NCI-H1092 (cell line): Measurements from ENCODE around the gene SLC6A18.
"Not testable (repeated sequence)": the region's sequence is repeated elsewhere in the genome, so short reads cannot be mapped to it uniquely, and the experiment has no call there.

Experiments used
- DNase-seq: peaks from one replicate; lab custom pipeline; 2025; lab: John Stamatoyannopoulos, UW

Gene SLC6A18

GRCh38 chr5:1215320-1216096 lies 9.7 kb upstream of the SLC6A18 start:
- no peak for DNase-seq

- DNase-seq = no peak
These were observed 8.8 kb upstream of the SLC6A18 start for GRCh38 chr5:1216211-1216917.

GRCh38 chr5:1216918-1217295 lies 8.3 kb upstream of the SLC6A18 start:
- DNase-seq = no peak

- DNase-seq = no peak
These were observed 7.5 kb upstream of the SLC6A18 start for GRCh38 chr5:1217596-1218206.

- no peak for DNase-seq
These were observed 6.7 kb upstream of the SLC6A18 start for GRCh38 chr5:1218351-1219080.

GRCh38 chr5:1219098-1219767 lies 5.9 kb upstream of the SLC6A18 start:
- DNase-seq = no peak

GRCh38 chr5:1219768-1220100 lies 5.4 kb upstream of the SLC6A18 start:
- DNase-seq = no peak

GRCh38 chr5:1220351-1220750 lies 4.8 kb upstream of the SLC6A18 start:
- DNase-seq = no peak

- DNase-seq = no peak
These were observed 4.3 kb upstream of the SLC6A18 start for GRCh38 chr5:1220831-1221230.

- no peak for DNase-seq
These were observed 3.5 kb upstream of the SLC6A18 start for GRCh38 chr5:1221721-1222120.

- DNase-seq = no peak
These were observed 3.0 kb upstream of the SLC6A18 start for GRCh38 chr5:1222147-1222546.

- DNase-seq = no peak
These were observed 2.4 kb upstream of the SLC6A18 start for GRCh38 chr5:1222621-1223277.

- DNase-seq = no peak
These were observed 1.9 kb upstream of the SLC6A18 start for GRCh38 chr5:1223278-1223670.

GRCh38 chr5:1224631-1225030 lies 550 bp upstream of the SLC6A18 start:
- no peak for DNase-seq

- DNase-seq = no peak
These were observed 1.1 kb downstream of the SLC6A18 start for GRCh38 chr5:1226231-1226630.

GRCh38 chr5:1226839-1227581 lies 1.8 kb downstream of the SLC6A18 start:
- DNase-seq = no peak

- DNase-seq = peak; percentile 87
These were observed 2.5 kb downstream of the SLC6A18 start for GRCh38 chr5:1227667-1228066.

GRCh38 chr5:1228120-1228519 lies 2.9 kb downstream of the SLC6A18 start:
- DNase-seq = peak; percentile 21

- not testable (repeated sequence) for DNase-seq
These were observed 3.8 kb downstream of the SLC6A18 start for GRCh38 chr5:1229023-1229422.

GRCh38 chr5:1229822-1230221 lies 4.6 kb downstream of the SLC6A18 start:
- DNase-seq = no peak

- no peak for DNase-seq
These were observed 5.4 kb downstream of the SLC6A18 start for GRCh38 chr5:1230551-1230950.
